Measurements from ENCODE around the gene BRPF1. TPM values are rescaled to one million over a fixed set of nuclear protein-coding genes. Genes with fewer than 3 reads are reported as not detected.

Gene BRPF1
- total RNA-seq, 3 donors from 2014 or later: 14.7 to 19.7 (median 19.3) TPM

DNA sequence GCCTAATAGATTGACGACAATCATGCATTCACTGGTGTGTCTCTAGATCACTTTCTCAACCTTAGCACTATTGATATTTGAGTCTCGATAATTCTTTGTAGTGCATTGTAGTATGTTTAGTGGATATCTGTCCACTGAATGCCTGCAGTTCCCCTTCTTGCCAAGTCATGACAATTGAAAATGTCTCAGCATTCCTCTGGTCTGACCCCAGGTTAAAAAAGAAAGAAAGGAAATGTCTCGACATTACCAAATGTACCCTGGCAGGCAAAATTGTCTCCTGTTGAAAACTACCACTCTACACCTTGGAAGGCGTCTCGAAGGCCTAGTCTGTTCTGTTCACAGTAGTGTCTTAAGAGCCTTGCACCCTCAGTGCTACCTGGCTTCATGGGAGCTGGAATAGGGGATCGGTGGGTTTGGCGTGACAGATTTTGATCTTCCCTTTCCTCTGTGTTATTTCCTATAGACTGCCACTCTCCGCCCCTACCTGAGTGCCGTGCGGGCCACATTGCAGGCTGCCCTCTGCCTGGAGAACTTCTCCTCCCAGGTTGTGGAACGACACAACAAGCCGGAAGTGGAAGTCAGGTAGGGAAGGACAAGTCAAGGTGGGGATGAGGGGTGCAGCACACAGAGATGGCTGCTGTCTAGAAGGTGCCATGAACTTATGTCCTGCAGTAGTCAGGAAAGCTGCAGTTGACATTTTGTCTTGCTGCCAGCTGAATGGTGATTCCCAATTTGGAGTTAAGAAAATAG is 65.8 kb downstream of the BRPF1 start:
- Histone ChIP-seq H3K36me3 (peaks cover 11% of the 10 kb centered on the region), H3K27ac (no peak overlapping the region), H3K9me3 (no peaks in the 10 kb centered on the region), H3K4me3 (no peak overlapping the region), H3K27me3 (no peaks in the 10 kb centered on the region), H3K4me1 (peaks cover 0 to 6% of the 10 kb centered on the region in 2 donors)
- no peak for DNase-seq (ENCODE audit: low spot score in 2 of 2)
- TF ChIP-seq POLR2A (IDR thresholded peaks at IDR 0.05) (no peak), POLR2AphosphoS5 (IDR thresholded peaks at IDR 0.05) (no peak)
- TF ChIP-seq, protein P1, sequence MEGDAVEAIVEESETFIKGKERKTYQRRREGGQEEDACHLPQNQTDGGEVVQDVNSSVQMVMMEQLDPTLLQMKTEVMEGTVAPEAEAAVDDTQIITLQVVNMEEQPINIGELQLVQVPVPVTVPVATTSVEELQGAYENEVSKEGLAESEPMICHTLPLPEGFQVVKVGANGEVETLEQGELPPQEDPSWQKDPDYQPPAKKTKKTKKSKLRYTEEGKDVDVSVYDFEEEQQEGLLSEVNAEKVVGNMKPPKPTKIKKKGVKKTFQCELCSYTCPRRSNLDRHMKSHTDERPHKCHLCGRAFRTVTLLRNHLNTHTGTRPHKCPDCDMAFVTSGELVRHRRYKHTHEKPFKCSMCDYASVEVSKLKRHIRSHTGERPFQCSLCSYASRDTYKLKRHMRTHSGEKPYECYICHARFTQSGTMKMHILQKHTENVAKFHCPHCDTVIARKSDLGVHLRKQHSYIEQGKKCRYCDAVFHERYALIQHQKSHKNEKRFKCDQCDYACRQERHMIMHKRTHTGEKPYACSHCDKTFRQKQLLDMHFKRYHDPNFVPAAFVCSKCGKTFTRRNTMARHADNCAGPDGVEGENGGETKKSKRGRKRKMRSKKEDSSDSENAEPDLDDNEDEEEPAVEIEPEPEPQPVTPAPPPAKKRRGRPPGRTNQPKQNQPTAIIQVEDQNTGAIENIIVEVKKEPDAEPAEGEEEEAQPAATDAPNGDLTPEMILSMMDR (IDR thresholded peaks at IDR 0.05): no peak
- intact Hi-C loops (cut with DNase I; ENCODE audit: low total_unique reads): loop anchor here (10.0 kb wide), 1 partner anchor 403 kb away; the partner anchor contains the start of gene SETD5

Other genes with a start within 250 kb of the BRPF1 start
- gene LHFPL4, start 177.9 kb upstream of the BRPF1 start, total RNA-seq: not detected
- 10 to 100 TPM; 31.8 to 42.9 (median 37.5) TPM for gene MTMR14, start 82.2 kb upstream of the BRPF1 start, total RNA-seq
- not detected for gene CPNE9, start 27.9 kb upstream of the BRPF1 start, total RNA-seq
- 10 to 100 TPM; 21.3 to 33.4 (median 23.3) TPM for gene OGG1, start 18.2 kb downstream of the BRPF1 start, total RNA-seq
- 10 to 100 TPM; 25.2 to 58.7 (median 40.0) TPM for gene CAMK1, start 38.2 kb downstream of the BRPF1 start, total RNA-seq
- 10 to 100 TPM; 66.1 to 73.4 (median 70.1) TPM for gene TADA3, start 60.7 kb downstream of the BRPF1 start, total RNA-seq
- 100 to 1,000 TPM; 116 to 163 (median 117) TPM for gene ARPC4, start 61.3 kb downstream of the BRPF1 start, total RNA-seq
- gene TTLL3, start 78.5 kb downstream of the BRPF1 start, total RNA-seq: 10 to 100 TPM; 63.1 to 76.7 (median 72.3) TPM
- gene RPUSD3, start 112.3 kb downstream of the BRPF1 start, total RNA-seq: 10 to 100 TPM; 33.4 to 41.3 (median 38.3) TPM
- gene CIDEC, start 148.5 kb downstream of the BRPF1 start, total RNA-seq: 1,000 to 10,000 TPM in 1 of 3 donors, 100 to 1,000 TPM in 1, 10 to 100 TPM in 1; 92.3 to 1,697 (median 153) TPM
- gene JAGN1, start 158.9 kb downstream of the BRPF1 start, total RNA-seq: 10 to 100 TPM; 34.1 to 73.1 (median 56.5) TPM
- 10 to 100 TPM; 11.5 to 22.0 (median 11.7) TPM for gene IL17RE, start 171.1 kb downstream of the BRPF1 start, total RNA-seq
- gene IL17RC, start 185.4 kb downstream of the BRPF1 start, total RNA-seq: 100 to 1,000 TPM in 1 of 3 donors, 10 to 100 TPM in 2; 59.6 to 119 (median 90.6) TPM
- 10 to 100 TPM; 33.6 to 52.4 (median 44.6) TPM for gene CRELD1, start 202.1 kb downstream of the BRPF1 start, total RNA-seq
- 1 to 10 TPM in 2 of 3 donors, under 1 TPM in 1; 0.64 to 2.8 (median 2.0) TPM for gene PRRT3, start 220.7 kb downstream of the BRPF1 start, total RNA-seq